ENCODE data around the gene CFAP20DC.

DNA sequence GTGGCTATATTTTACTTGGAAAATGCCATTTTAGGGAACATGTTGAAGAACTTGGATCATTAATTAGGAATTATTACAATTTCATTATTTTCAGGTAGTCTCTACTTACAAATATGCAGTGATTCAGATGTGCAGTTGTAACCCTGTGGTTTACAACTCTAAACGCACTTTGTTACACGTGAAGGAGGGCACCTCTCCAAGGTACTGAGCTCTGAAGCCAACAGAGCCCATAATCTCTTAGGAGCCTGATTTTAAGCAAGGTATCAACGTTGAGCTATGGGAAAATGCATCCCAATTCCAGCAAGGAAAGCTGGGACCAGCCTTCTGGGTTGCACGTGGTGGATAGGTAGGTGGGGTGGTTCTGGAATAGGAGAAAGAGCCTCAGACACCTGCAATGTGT lies 301.8 kb downstream of the CFAP20DC start:
- TF ChIP-seq, protein P1, sequence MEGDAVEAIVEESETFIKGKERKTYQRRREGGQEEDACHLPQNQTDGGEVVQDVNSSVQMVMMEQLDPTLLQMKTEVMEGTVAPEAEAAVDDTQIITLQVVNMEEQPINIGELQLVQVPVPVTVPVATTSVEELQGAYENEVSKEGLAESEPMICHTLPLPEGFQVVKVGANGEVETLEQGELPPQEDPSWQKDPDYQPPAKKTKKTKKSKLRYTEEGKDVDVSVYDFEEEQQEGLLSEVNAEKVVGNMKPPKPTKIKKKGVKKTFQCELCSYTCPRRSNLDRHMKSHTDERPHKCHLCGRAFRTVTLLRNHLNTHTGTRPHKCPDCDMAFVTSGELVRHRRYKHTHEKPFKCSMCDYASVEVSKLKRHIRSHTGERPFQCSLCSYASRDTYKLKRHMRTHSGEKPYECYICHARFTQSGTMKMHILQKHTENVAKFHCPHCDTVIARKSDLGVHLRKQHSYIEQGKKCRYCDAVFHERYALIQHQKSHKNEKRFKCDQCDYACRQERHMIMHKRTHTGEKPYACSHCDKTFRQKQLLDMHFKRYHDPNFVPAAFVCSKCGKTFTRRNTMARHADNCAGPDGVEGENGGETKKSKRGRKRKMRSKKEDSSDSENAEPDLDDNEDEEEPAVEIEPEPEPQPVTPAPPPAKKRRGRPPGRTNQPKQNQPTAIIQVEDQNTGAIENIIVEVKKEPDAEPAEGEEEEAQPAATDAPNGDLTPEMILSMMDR (IDR thresholded peaks at IDR 0.05), result no peak
- TF ChIP-seq POLR2AphosphoS5 (IDR thresholded peaks at IDR 0.05) (no peak), POLR2A (IDR thresholded peaks at IDR 0.05) (no peak), EP300 (IDR thresholded peaks at IDR 0.05) (no peak)

Data from gastroesophageal sphincter (tissue), 3 donors.